SU-DHL-6 (cell line): Measurements from ENCODE around the gene DDAH2.

ENCODE experiments used
- CTCF ChIP-seq: fragments of 200-600 bp; sonication (generic); IDR thresholded peaks from one replicate; pipeline ENCODE4 v1.5.1; 2017; ENCODE audit warnings: antibody characterized with exemption, mild to moderate bottlenecking, low read length, moderate library complexity; ENCODE audit not compliant: insufficient read depth, poor library complexity, severe bottlenecking
- EZH2phosphoT487 ChIP-seq: fragments of 200-600 bp; sonication (generic), shearing (Covaris generic); conservative IDR thresholded peaks from 2 replicates; pipeline ENCODE4 v1.6.1; 2018; ENCODE audit warnings: mild to moderate bottlenecking, antibody characterized with exemption, low read length, moderate library complexity, mixed read lengths

- no peak for TF ChIP-seq CTCF
- no peak for TF ChIP-seq EZH2phosphoT487
Measured at GRCh38 chr6:31776989-31777666, 48.0 kb upstream of the DDAH2 start, which contains the start of gene VWA7.
